Measurements from ENCODE around the gene GCM1.

GCM1 gene

GRCh38 chr6:53086302-53086701, 62.3 kb downstream of the GCM1 start:
- TF ChIP-seq POLR2AphosphoS5 (IDR thresholded peaks at IDR 0.05; ENCODE audit: borderline replicate concordance, low read depth, low read length) (no peak), FOXP2 (optimal IDR thresholded peaks at IDR 0.05; ENCODE audit: control extremely low read depth, extremely low read length, insufficient read depth) (no peak), EZH2 (IDR thresholded peaks at IDR 0.05) (no peak)
- peaks cover 89% of the 10 kb centered on the region for H3K36me3 ChIP-seq (ENCODE audit: insufficient read depth, low read length)
- no peak overlapping the region for H3K4me3 ChIP-seq
- H3K27ac ChIP-seq = no peak overlapping the region
- no peak overlapping the region for H3K9ac ChIP-seq (ENCODE audit: insufficient read length)
- no peaks in the 10 kb centered on the region for H3K9me3 ChIP-seq (ENCODE audit: low read depth, low read length)
- no peak for DNase-seq (ENCODE audit: low read depth, low spot score)

DNA sequence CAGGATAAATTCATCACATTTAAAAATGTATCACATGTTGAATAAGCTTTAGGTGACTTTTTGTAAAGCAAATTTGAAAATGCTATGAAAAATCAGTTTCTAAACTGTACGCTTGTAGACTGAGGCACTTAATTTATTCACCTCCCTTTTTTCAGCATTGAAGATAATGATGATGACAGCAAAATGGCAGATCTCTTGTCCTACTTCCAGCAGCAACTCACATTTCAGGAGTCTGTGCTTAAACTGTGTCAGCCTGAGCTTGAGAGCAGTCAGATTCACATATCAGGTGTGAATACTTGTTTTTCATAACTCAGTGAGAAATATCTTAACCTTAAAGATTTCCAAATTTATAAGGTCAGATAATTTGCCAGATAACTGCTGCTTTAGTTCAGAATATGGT, 67.8 kb downstream of the GCM1 start:
- peaks cover 86% of the 10 kb centered on the region for H3K36me3 ChIP-seq (ENCODE audit: insufficient read depth, low read length)
- DNase-seq (ENCODE audit: low read depth, low spot score) = no peak
- no peaks in the 10 kb centered on the region for H3K9me3 ChIP-seq (ENCODE audit: low read depth, low read length)
- H3K9ac ChIP-seq (ENCODE audit: insufficient read length) = no peak overlapping the region
- no peak overlapping the region for H3K4me3 ChIP-seq
- H3K27ac ChIP-seq = no peak overlapping the region
- TF ChIP-seq POLR2AphosphoS5 (IDR thresholded peaks at IDR 0.05; ENCODE audit: borderline replicate concordance, low read depth, low read length) = no peak
- TF ChIP-seq FOXP2 (optimal IDR thresholded peaks at IDR 0.05; ENCODE audit: control extremely low read depth, extremely low read length, insufficient read depth) = no peak
- no peak for TF ChIP-seq EZH2 (IDR thresholded peaks at IDR 0.05)

All from SK-N-MC (cell line).